GM21529 (cell line): ENCODE measurements around the gene NPAS3.

Source experiments
- ATAC-seq: cut with Tn5 transposase; IDR thresholded peaks from one replicate; pipeline ENCODE4 v1.9.1; 2021; ENCODE audit not compliant: unreplicated experiment

The NPAS3 gene

GRCh38 chr14:33009673-33010072, 71.0 kb downstream of the NPAS3 start:
- ATAC-seq = no peak

- ATAC-seq = no peak
Measured at GRCh38 chr14:33010495-33010894, 71.8 kb downstream of the NPAS3 start.

GRCh38 chr14:33014710-33015109, 76.0 kb downstream of the NPAS3 start:
- ATAC-seq = no peak

- no peak for ATAC-seq
Measured at GRCh38 chr14:33016613-33017012, 77.9 kb downstream of the NPAS3 start.

GRCh38 chr14:33017016-33017415, 78.3 kb downstream of the NPAS3 start:
- no peak for ATAC-seq

- no peak for ATAC-seq
Measured at GRCh38 chr14:33019346-33019745, 80.7 kb downstream of the NPAS3 start.

GRCh38 chr14:33026850-33027430, 88.3 kb downstream of the NPAS3 start:
- ATAC-seq = no peak

GRCh38 chr14:33029511-33029910, 90.8 kb downstream of the NPAS3 start:
- ATAC-seq = no peak

- no peak for ATAC-seq
Measured at GRCh38 chr14:33030386-33030785, 91.7 kb downstream of the NPAS3 start.

- no peak for ATAC-seq
Measured at GRCh38 chr14:33035416-33036194, 96.9 kb downstream of the NPAS3 start.

- no peak for ATAC-seq
Measured at GRCh38 chr14:33039311-33039710, 100.6 kb downstream of the NPAS3 start.

- ATAC-seq = no peak
Measured at GRCh38 chr14:33040372-33041140, 101.9 kb downstream of the NPAS3 start.

- no peak for ATAC-seq
Measured at GRCh38 chr14:33042591-33042990, 103.9 kb downstream of the NPAS3 start.

GRCh38 chr14:33045760-33046159, 107.1 kb downstream of the NPAS3 start:
- no peak for ATAC-seq

- ATAC-seq = no peak
Measured at GRCh38 chr14:33052943-33053342, 114.3 kb downstream of the NPAS3 start.

- no peak for ATAC-seq
Measured at GRCh38 chr14:33056213-33056612, 117.5 kb downstream of the NPAS3 start.

GRCh38 chr14:33057585-33057984, 118.9 kb downstream of the NPAS3 start:
- no peak for ATAC-seq

- ATAC-seq = no peak
Measured at GRCh38 chr14:33061667-33062325, 123.1 kb downstream of the NPAS3 start.

GRCh38 chr14:33062476-33062875, 123.8 kb downstream of the NPAS3 start:
- no peak for ATAC-seq

GRCh38 chr14:33062881-33063280, 124.2 kb downstream of the NPAS3 start:
- no peak for ATAC-seq

- ATAC-seq = no peak
Measured at GRCh38 chr14:33063521-33063920, 124.8 kb downstream of the NPAS3 start.
